Right lobe of liver (tissue), 6 donors: Measurements from ENCODE around the gene ENDOU. TPM values are rescaled to one million over a fixed set of nuclear protein-coding genes. Genes with fewer than 3 reads are reported as not detected.

Source experiments
- ATAC-seq, 4 donors: fragments of 200-7000 bp; cut with Tn5 transposase; one replicate each; pipeline ENCODE4 v1.9.1; 2020; ENCODE audit warnings: mild to moderate bottlenecking in 4 of 4, moderate library complexity in 4 of 4
- DNase-seq, 3 donors: peaks; one replicate each; pipeline ENCODE4 v3.0.0-alpha.2; 2020
- H3K27ac ChIP-seq, 3 donors: fragments of 200-600 bp; one replicate each; pipeline ENCODE4 v1.8.0; 2022
- H3K27me3 ChIP-seq, 2 donors: fragments of 200-600 bp; one replicate each; pipeline ENCODE4 v1.8.0; 2022
- H3K36me3 ChIP-seq, 4 donors: fragments of 200-600 bp; sonication (generic) in 1 of 4; one replicate each; pipeline versions ENCODE4 v1.5.1 to v1.8.0; 2017 to 2022; ENCODE audit warnings: control low read depth in 1 of 4
- H3K4me1 ChIP-seq, 4 donors: fragments of 200-600 bp; sonication (generic) in 1 of 4; one replicate each; pipeline versions ENCODE4 v1.5.1 to v1.8.0; 2017 to 2022; ENCODE audit warnings: control low read depth in 1 of 4
- H3K4me3 ChIP-seq, 3 donors: fragments of 200-600 bp; one replicate each; pipeline ENCODE4 v1.8.0; 2022
- H3K9me3 ChIP-seq, 4 donors: fragments of 200-600 bp; sonication (generic) in 1 of 4; one replicate each; pipeline versions ENCODE4 v1.5.1 to v1.8.0; 2017 to 2022; ENCODE audit warnings: control low read depth in 1 of 4
- POLR2A ChIP-seq: fragments of 450-650 bp; IDR thresholded peaks from one replicate; pipeline ENCODE4 v1.6.1; 2017; ENCODE audit warnings: antibody characterized with exemption, mild to moderate bottlenecking
- WGBS: methylation state at CpG from one replicate; pipeline ENCODE4 v1.1.6; 2018; ENCODE audit warnings: low coverage, low lambda C conversion rate; ENCODE audit not compliant: insufficient coverage; ENCODE audit errors: missing lambda C conversion rate; 5-methylcytosine and 5-hydroxymethylcytosine counted together
- intact Hi-C, 2 donors: fragments of 100-400 bp; cut with DNase I; formaldehyde crosslinking; loops; one replicate each; pipeline versions ENCODE4 v1.11.2 to v1.14.1; 2022
- total RNA-seq, 6 experiments: library from RNA; depleted of rRNA in 2 of 6; stranded (reverse); fragments of >200 nt in 2 of 6; fragmentation: NEBNext Ultra II Directional in 3 of 6; extraction: Animal tissue kit (Norgen Biotek cat#: 25700) in 3 of 6; gene quantifications; one replicate each; pipeline versions ENCODE4 v1.1.0 to v1.2.4, GENCODE V29; 2016 to 2023
- TF ChIP-seq, protein P1 (sequence below), 4 donors: fragments of 200-600 bp in 3 of 4; fragments of 450-650 bp in 1 of 4; IDR thresholded peaks; one replicate each; pipeline versions ENCODE4 v1.5.1 to v1.8.0; 2016 to 2022; ENCODE audit warnings: antibody characterized with exemption in 4 of 4, mild to moderate bottlenecking in 2 of 4
- donor health status: DM: no; HTN: yes; CAD: no.
- donor health status: DM: no; HTN: no; CAD: no.
- donor health status: DM: no; HTN: no; CAD: no.
- donor health status: DM: no; HTN: yes; CAD: no.
- donor health status: DM: no; HTN: yes; CAD: no.

ENDOU gene
- total RNA-seq, 6 experiments from 2014 or later = not detected

DNA sequence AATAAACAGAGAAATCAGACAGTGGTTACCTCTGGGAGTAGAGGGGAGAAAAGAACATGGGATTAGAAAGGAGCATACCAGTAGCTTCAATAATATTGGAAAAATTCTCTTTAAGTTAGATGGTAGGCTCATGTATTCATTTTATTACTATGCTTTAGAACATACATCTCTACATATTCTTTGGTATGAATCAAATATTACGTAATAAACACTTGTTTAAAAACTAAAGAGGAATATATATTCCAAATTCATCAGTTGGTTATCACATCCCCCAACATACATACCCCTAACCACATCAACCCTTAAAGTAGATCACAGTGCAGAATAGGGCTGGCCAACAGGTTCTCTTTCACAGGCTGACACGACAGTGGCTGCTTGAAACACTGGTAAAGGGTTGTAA, 25.0 kb downstream of the ENDOU start:
- TF ChIP-seq, protein P1, sequence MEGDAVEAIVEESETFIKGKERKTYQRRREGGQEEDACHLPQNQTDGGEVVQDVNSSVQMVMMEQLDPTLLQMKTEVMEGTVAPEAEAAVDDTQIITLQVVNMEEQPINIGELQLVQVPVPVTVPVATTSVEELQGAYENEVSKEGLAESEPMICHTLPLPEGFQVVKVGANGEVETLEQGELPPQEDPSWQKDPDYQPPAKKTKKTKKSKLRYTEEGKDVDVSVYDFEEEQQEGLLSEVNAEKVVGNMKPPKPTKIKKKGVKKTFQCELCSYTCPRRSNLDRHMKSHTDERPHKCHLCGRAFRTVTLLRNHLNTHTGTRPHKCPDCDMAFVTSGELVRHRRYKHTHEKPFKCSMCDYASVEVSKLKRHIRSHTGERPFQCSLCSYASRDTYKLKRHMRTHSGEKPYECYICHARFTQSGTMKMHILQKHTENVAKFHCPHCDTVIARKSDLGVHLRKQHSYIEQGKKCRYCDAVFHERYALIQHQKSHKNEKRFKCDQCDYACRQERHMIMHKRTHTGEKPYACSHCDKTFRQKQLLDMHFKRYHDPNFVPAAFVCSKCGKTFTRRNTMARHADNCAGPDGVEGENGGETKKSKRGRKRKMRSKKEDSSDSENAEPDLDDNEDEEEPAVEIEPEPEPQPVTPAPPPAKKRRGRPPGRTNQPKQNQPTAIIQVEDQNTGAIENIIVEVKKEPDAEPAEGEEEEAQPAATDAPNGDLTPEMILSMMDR (IDR thresholded peaks at IDR 0.05) = no peak
- TF ChIP-seq POLR2A = no peak
- ATAC-seq (no peak), DNase-seq (no peak)
- 85% methylated on average over 2 of the region's 2 CpGs for WGBS
- intact Hi-C loops = no loop called here
- no peak overlapping the region for H3K4me3 ChIP-seq
- no peaks in the 10 kb centered on the region for H3K4me1 ChIP-seq
- H3K27ac ChIP-seq = no peak overlapping the region
- peaks cover 0 to 9% (median 3%) of the 10 kb centered on the region in 4 donors for H3K36me3 ChIP-seq
- H3K9me3 ChIP-seq = no peaks in the 10 kb centered on the region
- no peaks in the 10 kb centered on the region for H3K27me3 ChIP-seq

DNA sequence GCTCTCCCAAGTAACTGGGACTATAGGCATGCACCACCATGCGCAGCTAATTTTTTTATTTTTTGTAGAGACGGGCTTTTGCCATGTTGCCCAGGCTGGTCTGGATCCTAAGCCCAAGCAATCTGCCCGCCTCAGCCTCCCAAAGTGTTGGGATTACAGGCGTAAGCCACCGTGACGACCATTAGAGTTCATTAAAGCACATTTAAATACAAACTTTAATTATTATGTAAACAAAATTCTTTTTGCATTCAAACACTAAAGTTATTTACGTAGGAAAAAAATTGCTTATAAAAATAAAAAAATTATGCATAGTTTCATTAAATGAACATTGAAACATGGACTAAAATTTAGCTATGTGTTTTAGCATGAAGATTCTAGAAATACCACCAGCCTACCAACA, 26.7 kb downstream of the ENDOU start:
- intact Hi-C loops = no loop called here
- Histone ChIP-seq H3K9me3 (no peaks in the 10 kb centered on the region), H3K4me1 (no peaks in the 10 kb centered on the region), H3K27me3 (no peaks in the 10 kb centered on the region), H3K36me3 (peaks cover 0 to 9% (median 3%) of the 10 kb centered on the region in 4 donors), H3K4me3 (no peak overlapping the region), H3K27ac (no peak overlapping the region)
- WGBS = 95% methylated on average over 7 of the region's 7 CpGs
- ATAC-seq = no peak
- no peak for DNase-seq
- TF ChIP-seq POLR2A = no peak
- TF ChIP-seq, protein P1 (IDR thresholded peaks at IDR 0.05) = no peak

DNA sequence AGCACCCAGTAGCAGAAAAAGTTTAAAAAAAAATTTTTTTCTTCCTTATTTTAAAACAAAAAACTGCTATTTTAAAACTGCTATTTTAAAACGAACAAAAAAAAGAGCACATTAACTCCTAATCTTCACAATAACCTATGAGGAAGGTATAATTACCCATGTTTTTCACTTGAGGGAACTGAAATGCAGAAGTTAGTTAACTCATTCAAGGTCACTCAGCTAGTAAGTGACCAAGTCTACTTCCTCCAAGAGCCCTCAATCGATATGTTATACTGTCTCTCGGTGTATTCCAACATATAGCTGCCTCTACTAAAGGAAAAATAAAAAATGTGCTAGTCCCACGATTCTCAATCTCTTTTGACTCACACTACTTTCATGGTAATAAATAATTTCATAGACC, 27.2 kb downstream of the ENDOU start:
- ATAC-seq = no peak
- DNase-seq = no peak
- no peaks in the 10 kb centered on the region for H3K4me1 ChIP-seq
- peaks cover 0 to 9% (median 3%) of the 10 kb centered on the region in 4 donors for H3K36me3 ChIP-seq
- H3K27ac ChIP-seq = no peak overlapping the region
- intact Hi-C loops = no loop called here
- no peak overlapping the region for H3K4me3 ChIP-seq
- TF ChIP-seq POLR2A = no peak
- TF ChIP-seq, protein P1 (IDR thresholded peaks at IDR 0.05) = no peak
- H3K9me3 ChIP-seq = no peaks in the 10 kb centered on the region
- no peaks in the 10 kb centered on the region for H3K27me3 ChIP-seq
- 67% methylated on average over 4 of the region's 4 CpGs for WGBS

- ATAC-seq = peak in 2 of 4 donors; percentile 48 to 67
- H3K27me3 ChIP-seq = no peaks in the 10 kb centered on the region
- DNase-seq = peak in 1 of 3 donors; percentile 20
- WGBS = 63% methylated on average over 2 of the region's 2 CpGs
- no peaks in the 10 kb centered on the region for H3K9me3 ChIP-seq
- intact Hi-C loops = no loop called here
- H3K36me3 ChIP-seq = no peaks in the 10 kb centered on the region
- no peak overlapping the region for H3K27ac ChIP-seq
- TF ChIP-seq POLR2A = no peak
- TF ChIP-seq, protein P1 (IDR thresholded peaks at IDR 0.05) = no peak
- H3K4me3 ChIP-seq = no peak overlapping the region
- no peaks in the 10 kb centered on the region for H3K4me1 ChIP-seq
Observed at GRCh38 chr12:47689215-47689614, 36.1 kb downstream of the ENDOU start.

DNA sequence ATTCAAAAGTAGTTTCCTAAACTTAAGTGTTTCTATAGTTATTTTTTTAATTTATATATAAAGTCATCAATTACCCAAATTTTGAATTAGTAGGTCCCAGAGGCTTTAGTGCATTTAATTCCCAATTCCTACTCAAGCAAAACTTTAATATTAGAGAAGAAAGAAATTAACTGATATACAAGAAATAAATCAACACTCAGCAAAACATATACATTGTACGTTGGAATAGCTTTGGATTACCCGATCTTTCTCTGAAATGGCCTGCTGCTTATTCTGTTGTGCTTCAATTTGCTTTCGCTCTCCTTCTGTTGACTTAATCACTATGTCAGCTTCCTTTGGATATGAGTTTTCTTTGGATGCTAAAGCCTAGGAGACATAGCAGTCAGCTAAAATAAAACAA, 37.7 kb downstream of the ENDOU start:
- ATAC-seq (no peak), DNase-seq (no peak)
- no peak overlapping the region for H3K4me3 ChIP-seq
- H3K27ac ChIP-seq = no peak overlapping the region
- intact Hi-C loops = no loop called here
- H3K4me1 ChIP-seq = no peaks in the 10 kb centered on the region
- no peaks in the 10 kb centered on the region for H3K9me3 ChIP-seq
- 60% methylated on average over 3 of the region's 3 CpGs for WGBS
- no peak for TF ChIP-seq POLR2A
- TF ChIP-seq, protein P1 (IDR thresholded peaks at IDR 0.05) = no peak
- no peaks in the 10 kb centered on the region for H3K36me3 ChIP-seq
- H3K27me3 ChIP-seq = no peaks in the 10 kb centered on the region
